Measurements from ENCODE around the gene DNM2.

GRCh38 chr19:10760273-10760944 lies 42.5 kb downstream of the DNM2 start:
- TF ChIP-seq EZH2 (IDR thresholded peaks at IDR 0.05; ENCODE audit: low read depth), result no peak
- TF ChIP-seq CTCF (conservative IDR thresholded peaks at IDR 0.05), result no peak

Data from PC-9 (cell line).